H9 (cell line): Measurements from ENCODE around the gene MCHR2. TPM values are rescaled to one million over a fixed set of nuclear protein-coding genes. Genes with fewer than 3 reads are reported as not detected.

Experiments used
- DNase-seq: peaks from one replicate; pipeline ENCODE4 v3.0.0-alpha.2; 2017
- H2AFZ ChIP-seq: one replicate; pipeline ENCODE4 v1.6.1; 2013; ENCODE audit warnings: mild to moderate bottlenecking, low read length, control low read depth, moderate library complexity
- H2AK5ac ChIP-seq: 2 replicates; pipeline ENCODE4 v1.6.1; 2013; ENCODE audit warnings: low read length, control low read depth, mixed read lengths; ENCODE audit not compliant: insufficient read length
- H2BK120ac ChIP-seq: one replicate; pipeline ENCODE4 v1.6.1; 2013; ENCODE audit warnings: low read depth, mild to moderate bottlenecking, low read length, control low read depth, inconsistent platforms; ENCODE audit not compliant: poor library complexity, severe bottlenecking
- H2BK12ac ChIP-seq: 2 replicates; pipeline ENCODE4 v1.6.1; 2013; ENCODE audit warnings: low read length, control low read depth, mixed read lengths, low read depth; ENCODE audit not compliant: insufficient read length
- H2BK15ac ChIP-seq: 2 replicates; pipeline ENCODE4 v1.6.1; 2013; ENCODE audit warnings: low read depth, low read length, control low read depth
- H2BK20ac ChIP-seq: one replicate; pipeline ENCODE4 v1.6.1; 2013; ENCODE audit warnings: low read depth, mild to moderate bottlenecking, low read length, control low read depth, inconsistent platforms; ENCODE audit not compliant: poor library complexity, severe bottlenecking
- H2BK5ac ChIP-seq: 2 replicates; pipeline ENCODE4 v1.6.1; 2013; ENCODE audit warnings: low read length, control low read depth, mixed read lengths; ENCODE audit not compliant: insufficient read length
- H3K14ac ChIP-seq: 2 replicates; pipeline ENCODE4 v1.6.1; 2013; ENCODE audit warnings: low read length, control low read depth; ENCODE audit not compliant: insufficient read depth
- H3K18ac ChIP-seq: 2 replicates; pipeline ENCODE4 v1.6.1; 2013; ENCODE audit warnings: low read depth, mild to moderate bottlenecking, mixed read lengths, low read length, control low read depth; ENCODE audit not compliant: insufficient read length
- H3K23ac ChIP-seq: 2 replicates; pipeline ENCODE4 v1.6.1; 2013; ENCODE audit warnings: low read length, control low read depth, mixed read lengths, low read depth; ENCODE audit not compliant: insufficient read length
- H3K23me2 ChIP-seq: 2 replicates; pipeline ENCODE4 v1.6.1; 2013; ENCODE audit warnings: low read depth, mild to moderate bottlenecking, mixed read lengths, low read length, control low read depth; ENCODE audit not compliant: insufficient read length, poor library complexity, severe bottlenecking
- H3K27ac ChIP-seq: 2 replicates; pipeline ENCODE4 v1.5.1; 2013; ENCODE audit warnings: low read length, control low read depth, mixed read lengths, low read depth; ENCODE audit not compliant: insufficient read length
- H3K27me3 ChIP-seq: 2 replicates; pipeline ENCODE4 v1.6.1; 2013; ENCODE audit warnings: low read length, control low read depth, inconsistent platforms; ENCODE audit not compliant: insufficient read depth
- H3K4ac ChIP-seq: 2 replicates; pipeline ENCODE4 v1.6.1; 2013; ENCODE audit warnings: low read depth, mild to moderate bottlenecking, control low read depth, inconsistent platforms, low read length, moderate library complexity
- H3K4me1 ChIP-seq: 2 replicates; pipeline ENCODE4 v1.6.1; 2013; ENCODE audit warnings: low read length, control low read depth, inconsistent platforms; ENCODE audit not compliant: insufficient read depth
- H3K4me2 ChIP-seq: 2 replicates; pipeline ENCODE4 v1.6.1; 2013; ENCODE audit warnings: low read length, control low read depth, mixed read lengths; ENCODE audit not compliant: insufficient read length, insufficient read depth
- H3K56ac ChIP-seq: 2 replicates; pipeline ENCODE4 v1.6.1; 2013; ENCODE audit warnings: low read depth, mild to moderate bottlenecking, mixed read lengths, low read length, control low read depth; ENCODE audit not compliant: insufficient read length
- H3K79me1 ChIP-seq: 2 replicates; pipeline ENCODE4 v1.6.1; 2013; ENCODE audit warnings: low read depth, mild to moderate bottlenecking, moderate library complexity, low read length, control low read depth, inconsistent platforms; ENCODE audit not compliant: insufficient read depth, poor library complexity, severe bottlenecking
- H3K79me2 ChIP-seq: 2 replicates; pipeline ENCODE4 v1.6.1; 2013; ENCODE audit warnings: low read length, control low read depth, inconsistent platforms; ENCODE audit not compliant: insufficient read depth
- H3K9ac ChIP-seq: 2 replicates; pipeline ENCODE4 v1.6.1; 2013; ENCODE audit warnings: low read length, control low read depth, mixed read lengths; ENCODE audit not compliant: insufficient read length; ENCODE audit errors: extremely low read depth
- H3K9me3 ChIP-seq: one replicate; pipeline ENCODE4 v1.6.1; 2013; ENCODE audit warnings: low read depth, low read length, inconsistent platforms; ENCODE audit not compliant: control insufficient read depth
- H3T11ph ChIP-seq: one replicate; pipeline ENCODE4 v1.6.1; 2013; ENCODE audit warnings: mild to moderate bottlenecking, low read length, control low read depth, inconsistent platforms
- H4K20me1 ChIP-seq: one replicate; pipeline ENCODE4 v1.6.1; 2013; ENCODE audit not compliant: control insufficient read depth, insufficient read length, insufficient read depth
- H4K5ac ChIP-seq: 2 replicates; pipeline ENCODE4 v1.6.1; 2013; ENCODE audit warnings: low read depth, mild to moderate bottlenecking, mixed read lengths, low read length, control low read depth; ENCODE audit not compliant: insufficient read length
- H4K8ac ChIP-seq: replicated peaks from 2 replicates; pipeline ENCODE4 v1.6.1; 2013; ENCODE audit warnings: low read length, control low read depth, mixed read lengths, low read depth; ENCODE audit not compliant: insufficient read length
- H4K91ac ChIP-seq: 2 replicates; pipeline ENCODE4 v1.6.1; 2013; ENCODE audit warnings: low read depth, mild to moderate bottlenecking, moderate library complexity, mixed read lengths, low read length, control low read depth; ENCODE audit not compliant: insufficient read length
- H3K27ac Mint-ChIP-seq, 3 experiments: 2 replicates in 2 of 3; 3 replicates in 1 of 3; pipeline ENCODE4 v1.8.0; 2020 to 2021; ENCODE audit warnings: mixed read lengths in 3 of 3, mild to moderate bottlenecking in 1 of 3, moderate library complexity in 1 of 3
- H3K27me3 Mint-ChIP-seq: 2 replicates; pipeline ENCODE4 v1.8.0; 2021; ENCODE audit warnings: low read depth, mild to moderate bottlenecking, moderate library complexity, mixed read lengths
- H3K36me3 Mint-ChIP-seq, 3 experiments: 2 replicates in 2 of 3; 3 replicates in 1 of 3; pipeline ENCODE4 v1.8.0; 2020 to 2021; ENCODE audit warnings: low read depth in 3 of 3, mixed read lengths in 3 of 3; ENCODE audit not compliant: insufficient read depth in 1 of 3
- H3K4me1 Mint-ChIP-seq, 2 experiments: 2 replicates each; pipeline ENCODE4 v1.8.0; 2020; ENCODE audit warnings: mixed read lengths in 2 of 2
- H3K4me3 Mint-ChIP-seq, 2 experiments: 2 replicates in 1 of 2; 3 replicates in 1 of 2; pipeline ENCODE4 v1.8.0; 2020 to 2021; ENCODE audit warnings: mild to moderate bottlenecking in 2 of 2, mixed read lengths in 2 of 2, moderate library complexity in 1 of 2
- H3K9me3 Mint-ChIP-seq, 2 experiments: 2 replicates in 1 of 2; 3 replicates in 1 of 2; pipeline ENCODE4 v1.8.0; 2020; ENCODE audit warnings: mild to moderate bottlenecking in 2 of 2, mixed read lengths in 2 of 2, moderate library complexity in 1 of 2
- WGBS: extraction: QIAGEN DNeasy Blood & Tissue Kit; methylation state at CpG from one replicate; pipeline ENCODE4 v1.1.7; 2013; ENCODE audit warnings: missing lambda C conversion rate, low lambda C conversion rate, mixed read lengths; ENCODE audit not compliant: insufficient read length; ENCODE audit errors: extremely low coverage; 5-methylcytosine and 5-hydroxymethylcytosine counted together
- total RNA-seq: library from RNA; stranded (reverse); gene quantifications from 2 replicates; pipeline ENCODE4 v1.2.1, GENCODE V29; 2021
- TF ChIP-seq, protein P1 (sequence below): fragments of 200-600 bp; sonication (generic); conservative IDR thresholded peaks from 3 replicates; pipeline ENCODE4 v1.8.0; 2021; ENCODE audit warnings: antibody characterized with exemption, mild to moderate bottlenecking

The MCHR2 gene
- total RNA-seq, 1 experiment from 2014 or later = not detected

DNA sequence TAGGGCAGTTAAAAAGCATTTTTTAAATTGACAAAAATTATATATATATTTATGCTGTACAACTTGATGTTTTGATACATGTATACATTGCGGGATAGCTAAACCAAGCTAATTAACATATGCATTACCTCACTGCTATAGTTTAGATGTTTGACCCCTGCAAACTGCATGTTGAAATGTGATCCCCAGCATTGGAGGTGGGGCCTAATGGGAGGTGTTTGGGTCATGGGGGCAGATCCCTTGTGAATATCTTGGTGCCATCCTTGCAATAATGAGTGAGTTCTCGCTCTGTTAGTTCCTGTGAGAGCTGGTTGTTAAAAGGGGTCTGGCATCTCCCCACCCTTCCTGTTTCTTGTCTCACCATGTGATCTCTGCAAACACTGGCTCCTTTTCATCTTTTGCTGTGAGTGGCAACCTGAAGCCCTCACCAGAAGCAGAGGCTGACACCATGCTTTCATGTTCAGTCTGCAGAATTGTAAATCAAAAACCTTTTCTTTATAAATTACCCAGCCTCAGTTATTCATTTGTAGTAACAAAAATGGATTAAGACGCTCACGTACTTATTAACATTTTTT is 111.8 kb downstream of the MCHR2 start:
- H3K27me3 ChIP-seq = no peaks in the 10 kb centered on the region
- no peak overlapping the region for H3K4me3 Mint-ChIP-seq
- no peak overlapping the region for H3K18ac ChIP-seq
- TF ChIP-seq, protein P1, sequence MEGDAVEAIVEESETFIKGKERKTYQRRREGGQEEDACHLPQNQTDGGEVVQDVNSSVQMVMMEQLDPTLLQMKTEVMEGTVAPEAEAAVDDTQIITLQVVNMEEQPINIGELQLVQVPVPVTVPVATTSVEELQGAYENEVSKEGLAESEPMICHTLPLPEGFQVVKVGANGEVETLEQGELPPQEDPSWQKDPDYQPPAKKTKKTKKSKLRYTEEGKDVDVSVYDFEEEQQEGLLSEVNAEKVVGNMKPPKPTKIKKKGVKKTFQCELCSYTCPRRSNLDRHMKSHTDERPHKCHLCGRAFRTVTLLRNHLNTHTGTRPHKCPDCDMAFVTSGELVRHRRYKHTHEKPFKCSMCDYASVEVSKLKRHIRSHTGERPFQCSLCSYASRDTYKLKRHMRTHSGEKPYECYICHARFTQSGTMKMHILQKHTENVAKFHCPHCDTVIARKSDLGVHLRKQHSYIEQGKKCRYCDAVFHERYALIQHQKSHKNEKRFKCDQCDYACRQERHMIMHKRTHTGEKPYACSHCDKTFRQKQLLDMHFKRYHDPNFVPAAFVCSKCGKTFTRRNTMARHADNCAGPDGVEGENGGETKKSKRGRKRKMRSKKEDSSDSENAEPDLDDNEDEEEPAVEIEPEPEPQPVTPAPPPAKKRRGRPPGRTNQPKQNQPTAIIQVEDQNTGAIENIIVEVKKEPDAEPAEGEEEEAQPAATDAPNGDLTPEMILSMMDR = no peak
- no peaks in the 10 kb centered on the region for H3K36me3 Mint-ChIP-seq
- no peaks in the 10 kb centered on the region; a peak in 1 of 5 replicates for H3K9me3 Mint-ChIP-seq
- H3K56ac ChIP-seq = no peak overlapping the region
- H3K27ac Mint-ChIP-seq = no peak overlapping the region
- no CpG with 5 or more reads among the region's 4 CpGs for WGBS
- H3K79me1 ChIP-seq = no peaks in the 10 kb centered on the region
- H3K27ac ChIP-seq = no peak overlapping the region
- no peak overlapping the region for H3K4ac ChIP-seq
- H4K5ac ChIP-seq = no peak overlapping the region
- no peak overlapping the region for H2BK120ac ChIP-seq
- H2BK20ac ChIP-seq = no peak overlapping the region
- no peaks in the 10 kb centered on the region for H3K27me3 Mint-ChIP-seq
- H2BK12ac ChIP-seq = no peak overlapping the region
- no peak overlapping the region for H3K9ac ChIP-seq
- no peak overlapping the region for H3K14ac ChIP-seq
- H2AK5ac ChIP-seq = no peak overlapping the region
- peaks cover 5 to 7% of the 10 kb centered on the region in 2 experiments for H3K4me1 Mint-ChIP-seq
- H2BK5ac ChIP-seq = no peak overlapping the region
- no peak for DNase-seq
- H2BK15ac ChIP-seq = no peak overlapping the region
- no peak overlapping the region for H3K23ac ChIP-seq
- H4K91ac ChIP-seq = no peak overlapping the region
- H3K23me2 ChIP-seq = no peaks in the 10 kb centered on the region
- no peak overlapping the region for H4K8ac ChIP-seq
- no peak overlapping the region for H3T11ph ChIP-seq
- no peaks in the 10 kb centered on the region for H3K79me2 ChIP-seq
- no peaks in the 10 kb centered on the region for H4K20me1 ChIP-seq
- no peak overlapping the region for H3K4me2 ChIP-seq
- H3K9me3 ChIP-seq = no peaks in the 10 kb centered on the region
- H2AFZ ChIP-seq = no peak overlapping the region
- peaks cover 3% of the 10 kb centered on the region for H3K4me1 ChIP-seq
